Measurements from ENCODE around the gene BMP5. TPM values are rescaled to one million over a fixed set of nuclear protein-coding genes. Genes with fewer than 3 reads are reported as not detected.
A peak's percentile ranks its signal among the peaks of the same experiment; 100 is the strongest.
"Not testable (repeated sequence)": the region's sequence is repeated elsewhere in the genome, so short reads cannot be mapped to it uniquely, and the experiment has no call there.

Gene BMP5
- total RNA-seq (17.6 TPM), polyA plus RNA-seq (ENCODE audit: insufficient read depth in 1 of 8, insufficient read length in 8 of 8, low replicate concordance in 1 of 8) (10 to 100 TPM; 12.2 to 26.4 (median 16.3) TPM)
- long read RNA-seq, donor 1, transcript BMP5-201 (7 exons, 3,952 nt) = major isoform, 7 of 7 reads
- long read RNA-seq, donor 1, partial matches to known transcripts = 0 of 7 reads
- long read RNA-seq, donor 1, other reads (novel, unspliced or antisense) = 0 of 7 reads
- long read RNA-seq, donor 2 = 0 reads
- long read RNA-seq, donor 3, partial matches to known transcripts = 0 of 4 reads
- long read RNA-seq, donor 3, other reads (novel, unspliced or antisense) = 0 of 4 reads
- long read RNA-seq, donor 4, transcript BMP5-201 (7 exons, 3,952 nt) = major isoform, 6 of 6 reads
- long read RNA-seq, donor 4, partial matches to known transcripts = 0 of 6 reads
- long read RNA-seq, donor 4, other reads (novel, unspliced or antisense) = 0 of 6 reads
- long read RNA-seq, donor 5, transcript BMP5-201 (7 exons, 3,952 nt) = major isoform, 26 of 40 reads
- long read RNA-seq, donor 5, partial matches to known transcripts = 14 of 40 reads
- long read RNA-seq, donor 5, other reads (novel, unspliced or antisense) = 0 of 40 reads
- long read RNA-seq, donor 6, partial matches to known transcripts = 0 of 2 reads
- long read RNA-seq, donor 6, other reads (novel, unspliced or antisense) = 0 of 2 reads
- long read RNA-seq, donor 7, transcript BMP5-201 (7 exons, 3,952 nt) = major isoform, 16 of 16 reads
- long read RNA-seq, donor 7, partial matches to known transcripts = 0 of 16 reads
- long read RNA-seq, donor 7, other reads (novel, unspliced or antisense) = 0 of 16 reads
- long read RNA-seq, donor 8, partial matches to known transcripts = 8 of 17 reads
- long read RNA-seq, donor 8, other reads (novel, unspliced or antisense) = 5 of 17 reads
- long read RNA-seq, donor 9, partial matches to known transcripts = 6 of 9 reads
- long read RNA-seq, donor 9, other reads (novel, unspliced or antisense) = 0 of 9 reads
- long read RNA-seq, donor 10, transcript BMP5-201 (7 exons, 3,952 nt) = major isoform, 10 of 10 reads
- long read RNA-seq, donor 10, partial matches to known transcripts = 0 of 10 reads
- long read RNA-seq, donor 10, other reads (novel, unspliced or antisense) = 0 of 10 reads
- long read RNA-seq, donor 11, transcript BMP5-201 (7 exons, 3,952 nt) = major isoform, 5 of 5 reads
- long read RNA-seq, donor 11, partial matches to known transcripts = 0 of 5 reads
- long read RNA-seq, donor 11, other reads (novel, unspliced or antisense) = 0 of 5 reads

- no peaks in the 10 kb centered on the region for H3K27me3 ChIP-seq (ENCODE audit: control insufficient read depth, insufficient read depth, low read length)
- H3K4me3 ChIP-seq (ENCODE audit: low read length) = peak within 1 kb of the TSS; percentile 47
- no CpG with 5 or more reads among the region's 2 CpGs for WGBS (ENCODE audit: insufficient coverage)
- H3K36me3 ChIP-seq (ENCODE audit: control insufficient read depth, insufficient read depth, low read length) = no peaks in the 10 kb centered on the region
- H3K27ac ChIP-seq (ENCODE audit: low read length) = peak within 1 kb of the TSS; percentile 85
- no peaks in the 10 kb centered on the region for H3K9me3 ChIP-seq (replicated peaks; ENCODE audit: control insufficient read depth, low read depth, low read length)
- no peaks in the 10 kb centered on the region for H3K4me1 ChIP-seq (ENCODE audit: control insufficient read depth, insufficient read depth, low read length)
- peak; percentile 90 for DNase-seq
These were observed at the start of gene BMP5 for GRCh38 chr6:55875400-55875799. TSS of gene BMP5 (minus strand) at chr6:55875590. CDS start at chr6:55874865, 725 bp downstream.

- no peaks in the 10 kb centered on the region for H3K4me1 ChIP-seq (ENCODE audit: control insufficient read depth, insufficient read depth, low read length)
- H3K27ac ChIP-seq (ENCODE audit: low read length) = no peak overlapping the region
- H3K4me3 ChIP-seq (ENCODE audit: low read length) = no peak overlapping the region
- H3K36me3 ChIP-seq (ENCODE audit: control insufficient read depth, insufficient read depth, low read length) = no peaks in the 10 kb centered on the region
- no peaks in the 10 kb centered on the region for H3K27me3 ChIP-seq (ENCODE audit: control insufficient read depth, insufficient read depth, low read length)
- DNase-seq = no peak
- no peaks in the 10 kb centered on the region for H3K9me3 ChIP-seq (replicated peaks; ENCODE audit: control insufficient read depth, low read depth, low read length)
These were observed 47.0 kb upstream of the BMP5 start for GRCh38 chr6:55922406-55922805.

DNA sequence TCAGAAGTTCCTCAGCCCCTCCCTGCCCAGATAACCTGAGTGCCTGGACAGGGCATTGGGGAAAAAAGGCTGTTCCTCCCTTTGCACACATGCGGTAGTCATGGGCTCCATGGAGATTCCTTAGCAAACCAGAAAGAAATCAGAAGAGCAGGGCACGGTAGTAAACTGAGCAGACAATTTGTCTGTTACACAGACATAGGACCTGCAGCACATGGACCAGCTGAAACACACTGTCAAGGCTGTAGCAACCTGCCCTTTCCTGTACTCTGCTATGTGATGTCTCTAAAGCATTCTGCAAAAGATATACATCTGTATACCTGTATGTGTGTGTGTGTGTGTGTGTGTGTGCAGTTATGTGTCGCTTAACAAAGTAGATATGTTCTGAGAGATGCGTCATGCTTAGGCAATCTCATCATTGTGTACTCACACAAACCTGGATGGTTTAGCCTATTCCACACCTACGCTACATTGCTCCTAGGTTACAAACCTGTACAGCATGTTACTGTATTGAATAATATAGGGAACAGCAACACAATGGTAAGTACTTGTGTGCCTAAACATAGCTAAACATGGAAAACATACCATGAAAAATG is 44.4 kb upstream of the BMP5 start:
- Histone ChIP-seq H3K4me3 (ENCODE audit: low read length) (no peak overlapping the region), H3K4me1 (ENCODE audit: control insufficient read depth, insufficient read depth, low read length) (no peaks in the 10 kb centered on the region), H3K27ac (ENCODE audit: low read length) (no peak overlapping the region), H3K27me3 (ENCODE audit: control insufficient read depth, insufficient read depth, low read length) (no peaks in the 10 kb centered on the region), H3K9me3 (replicated peaks; ENCODE audit: control insufficient read depth, low read depth, low read length) (no peaks in the 10 kb centered on the region), H3K36me3 (ENCODE audit: control insufficient read depth, insufficient read depth, low read length) (no peaks in the 10 kb centered on the region)
- DNase-seq = no peak
- whole genome bisulfite sequencing (ENCODE audit: insufficient coverage) = 41% methylated on average over 2 of the region's 5 CpGs

- peak overlapping the region; percentile 77 for H3K27ac ChIP-seq (ENCODE audit: low read length)
- DNase-seq = peak; percentile 53
- H3K4me1 ChIP-seq (ENCODE audit: control insufficient read depth, insufficient read depth, low read length) = no peaks in the 10 kb centered on the region
- H3K27me3 ChIP-seq (ENCODE audit: control insufficient read depth, insufficient read depth, low read length) = no peaks in the 10 kb centered on the region
- WGBS (ENCODE audit: insufficient coverage) = no CpG with 5 or more reads among the region's 2 CpGs
- no peaks in the 10 kb centered on the region for H3K9me3 ChIP-seq (replicated peaks; ENCODE audit: control insufficient read depth, low read depth, low read length)
- H3K4me3 ChIP-seq (ENCODE audit: low read length) = no peak overlapping the region
- H3K36me3 ChIP-seq (ENCODE audit: control insufficient read depth, insufficient read depth, low read length) = no peaks in the 10 kb centered on the region
These were observed 43.2 kb upstream of the BMP5 start for GRCh38 chr6:55918639-55919038.

DNA sequence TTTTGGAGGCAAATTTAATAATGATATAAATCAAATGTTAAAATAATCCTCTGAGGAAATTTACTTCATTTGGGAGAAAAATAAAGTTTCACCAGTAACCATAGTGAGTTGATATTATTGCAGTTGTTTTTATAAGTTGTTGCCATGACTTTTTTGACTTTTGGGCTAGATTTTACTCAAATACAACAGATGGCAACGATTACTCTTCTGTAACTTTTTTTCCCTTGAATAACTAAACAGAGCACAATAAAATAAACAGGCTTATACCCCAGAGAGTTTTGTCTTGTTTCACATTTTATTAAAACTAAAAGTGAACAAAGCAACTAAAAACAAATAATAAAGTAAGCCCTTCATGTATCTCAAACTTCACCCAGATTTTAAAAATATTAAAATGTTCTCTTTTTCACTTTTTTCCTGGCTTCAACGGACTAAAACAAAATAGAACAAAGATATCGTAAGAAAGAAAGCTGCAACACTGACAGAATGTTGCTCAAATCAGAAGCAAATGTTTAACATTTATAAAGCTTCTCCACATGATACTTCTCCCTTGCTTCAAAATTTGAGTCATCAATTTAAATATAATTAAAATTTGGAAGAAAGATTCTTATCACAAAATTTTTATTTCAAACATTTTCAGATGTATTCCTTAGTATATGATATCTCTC is 42.5 kb upstream of the BMP5 start:
- Histone ChIP-seq H3K36me3 (ENCODE audit: control insufficient read depth, insufficient read depth, low read length) (no peaks in the 10 kb centered on the region), H3K27ac (ENCODE audit: low read length) (peak overlapping the region; percentile 77), H3K4me1 (ENCODE audit: control insufficient read depth, insufficient read depth, low read length) (no peaks in the 10 kb centered on the region), H3K4me3 (ENCODE audit: low read length) (no peak overlapping the region), H3K9me3 (replicated peaks; ENCODE audit: control insufficient read depth, low read depth, low read length) (no peaks in the 10 kb centered on the region), H3K27me3 (ENCODE audit: control insufficient read depth, insufficient read depth, low read length) (no peaks in the 10 kb centered on the region)
- WGBS (ENCODE audit: insufficient coverage) = no CpG with 5 or more reads among the region's 3 CpGs
- DNase-seq = peak; percentile 96

GRCh38 chr6:55916188-55916587 is 40.8 kb upstream of the BMP5 start:
- H3K36me3 ChIP-seq (ENCODE audit: control insufficient read depth, insufficient read depth, low read length) = no peaks in the 10 kb centered on the region
- no peaks in the 10 kb centered on the region for H3K27me3 ChIP-seq (ENCODE audit: control insufficient read depth, insufficient read depth, low read length)
- no peak overlapping the region for H3K27ac ChIP-seq (ENCODE audit: low read length)
- no peaks in the 10 kb centered on the region for H3K9me3 ChIP-seq (replicated peaks; ENCODE audit: control insufficient read depth, low read depth, low read length)
- DNase-seq = no peak
- H3K4me3 ChIP-seq (ENCODE audit: low read length) = no peak overlapping the region
- H3K4me1 ChIP-seq (ENCODE audit: control insufficient read depth, insufficient read depth, low read length) = no peaks in the 10 kb centered on the region
- WGBS (ENCODE audit: insufficient coverage) = no CpG with 5 or more reads among the region's 2 CpGs

DNA sequence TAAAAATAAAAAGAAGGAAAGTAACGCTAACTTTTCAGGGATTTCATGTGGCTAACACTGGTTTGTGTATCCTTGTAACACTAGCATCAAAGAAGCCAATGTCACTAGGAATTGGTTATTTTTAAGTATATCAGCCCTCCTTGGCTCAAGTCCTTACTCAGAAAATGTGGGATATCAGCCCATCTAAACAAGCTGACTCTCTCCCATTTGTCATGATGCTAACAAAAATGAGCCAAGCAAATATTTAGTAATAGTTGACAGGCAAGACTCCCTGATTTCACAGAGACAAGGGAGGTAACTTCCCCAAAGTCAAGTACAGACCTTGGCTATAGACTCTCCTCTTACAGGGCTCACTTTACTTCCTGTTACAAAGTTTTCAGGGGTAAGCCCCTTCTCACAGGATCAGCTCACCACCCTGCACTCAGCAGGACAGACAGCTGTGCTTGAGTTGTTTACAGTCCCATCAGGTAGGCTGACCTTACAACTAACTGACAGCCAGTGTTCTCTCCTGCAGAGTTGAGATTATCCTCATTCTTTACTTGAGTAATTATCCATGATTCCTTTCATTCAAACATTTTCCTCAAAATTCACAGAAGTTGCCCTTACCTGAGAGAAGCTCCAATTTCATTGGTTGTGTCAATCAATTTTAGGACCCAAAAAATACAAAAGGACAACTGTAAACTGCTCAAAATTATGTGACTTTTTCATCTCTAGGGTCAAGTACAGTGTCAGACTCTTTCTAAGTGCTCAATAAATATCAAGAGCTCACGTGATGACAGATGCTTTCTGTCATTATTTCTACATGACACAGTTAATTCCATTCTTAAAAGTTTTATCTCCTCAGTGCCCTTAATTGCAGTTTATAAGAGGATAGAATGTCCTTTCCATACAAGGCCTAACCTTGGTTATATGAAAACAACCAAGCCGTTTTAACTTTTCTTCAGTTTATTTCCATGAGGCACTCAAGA is 38.1 kb upstream of the BMP5 start:
- H3K36me3 ChIP-seq (ENCODE audit: control insufficient read depth, insufficient read depth, low read length) = no peaks in the 10 kb centered on the region

GRCh38 chr6:55910466-55910865 is 35.1 kb upstream of the BMP5 start:
- H3K36me3 ChIP-seq (ENCODE audit: control insufficient read depth, insufficient read depth, low read length); H3K27me3 ChIP-seq (ENCODE audit: control insufficient read depth, insufficient read depth, low read length); DNase-seq; H3K9me3 ChIP-seq (replicated peaks; ENCODE audit: control insufficient read depth, low read depth, low read length); H3K27ac ChIP-seq (ENCODE audit: low read length); H3K4me1 ChIP-seq (ENCODE audit: control insufficient read depth, insufficient read depth, low read length); H3K4me3 ChIP-seq (ENCODE audit: low read length): not testable (repeated sequence)
- no CpG with 5 or more reads among the region's 28 CpGs for WGBS (ENCODE audit: insufficient coverage)

More for the DNA sequence above, 38.1 kb upstream of the BMP5 start:
- no peaks in the 10 kb centered on the region for H3K9me3 ChIP-seq (replicated peaks; ENCODE audit: control insufficient read depth, low read depth, low read length)
- no CpG with 5 or more reads among the region's 3 CpGs for WGBS (ENCODE audit: insufficient coverage)
- no peaks in the 10 kb centered on the region for H3K4me1 ChIP-seq (ENCODE audit: control insufficient read depth, insufficient read depth, low read length)
- no peak overlapping the region for H3K27ac ChIP-seq (ENCODE audit: low read length)
- no peaks in the 10 kb centered on the region for H3K27me3 ChIP-seq (ENCODE audit: control insufficient read depth, insufficient read depth, low read length)
- H3K4me3 ChIP-seq (ENCODE audit: low read length) = no peak overlapping the region
- DNase-seq = peak; percentile 61
